HG02642 (cell line): Measurements from ENCODE around the gene NLK.

Experiments used
- ATAC-seq: cut with Tn5 transposase; IDR thresholded peaks from one replicate; pipeline ENCODE4 v1.9.1; 2021; ENCODE audit warnings: mild to moderate bottlenecking; ENCODE audit not compliant: unreplicated experiment, poor library complexity

Gene NLK

DNA sequence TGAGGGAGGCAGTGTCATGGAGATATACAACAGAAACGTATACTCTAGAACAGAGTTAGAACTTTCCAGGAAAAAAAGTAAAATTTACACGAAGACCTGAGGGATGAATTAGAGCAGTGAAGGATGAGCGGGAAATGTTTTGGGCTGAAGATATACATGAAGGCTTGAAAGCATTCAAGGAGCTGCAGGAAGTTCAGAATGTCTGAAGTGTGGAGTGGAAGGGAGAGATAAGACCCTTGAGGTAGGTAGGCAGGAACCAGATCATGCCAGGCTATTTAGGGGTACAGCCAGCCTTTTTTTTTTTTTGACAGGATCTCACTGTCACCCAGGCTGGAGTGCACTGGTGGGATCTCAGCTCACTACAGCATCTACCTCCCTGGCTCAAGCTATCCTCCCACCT is 3.2 kb upstream of the NLK start:
- no peak for ATAC-seq

DNA sequence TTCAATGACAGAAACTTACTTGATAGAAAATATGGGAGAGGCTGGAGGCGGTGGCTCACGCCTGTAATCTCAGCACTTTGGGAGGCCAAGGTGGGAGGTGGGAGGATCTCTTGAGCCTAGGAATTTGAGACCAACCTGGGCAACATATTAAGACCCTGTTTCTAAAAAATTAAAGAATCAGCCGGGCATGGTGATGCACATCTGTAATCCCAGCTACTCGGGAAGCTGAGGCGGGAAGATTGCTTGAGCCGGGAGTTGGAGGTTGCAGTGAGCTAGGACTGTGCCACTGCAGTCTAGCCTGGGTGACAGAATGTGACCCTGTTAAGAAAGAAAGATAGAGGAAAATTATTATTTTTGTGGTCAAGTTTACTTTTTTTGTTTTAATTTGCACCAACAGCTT is 2.1 kb upstream of the NLK start:
- ATAC-seq: no peak

DNA sequence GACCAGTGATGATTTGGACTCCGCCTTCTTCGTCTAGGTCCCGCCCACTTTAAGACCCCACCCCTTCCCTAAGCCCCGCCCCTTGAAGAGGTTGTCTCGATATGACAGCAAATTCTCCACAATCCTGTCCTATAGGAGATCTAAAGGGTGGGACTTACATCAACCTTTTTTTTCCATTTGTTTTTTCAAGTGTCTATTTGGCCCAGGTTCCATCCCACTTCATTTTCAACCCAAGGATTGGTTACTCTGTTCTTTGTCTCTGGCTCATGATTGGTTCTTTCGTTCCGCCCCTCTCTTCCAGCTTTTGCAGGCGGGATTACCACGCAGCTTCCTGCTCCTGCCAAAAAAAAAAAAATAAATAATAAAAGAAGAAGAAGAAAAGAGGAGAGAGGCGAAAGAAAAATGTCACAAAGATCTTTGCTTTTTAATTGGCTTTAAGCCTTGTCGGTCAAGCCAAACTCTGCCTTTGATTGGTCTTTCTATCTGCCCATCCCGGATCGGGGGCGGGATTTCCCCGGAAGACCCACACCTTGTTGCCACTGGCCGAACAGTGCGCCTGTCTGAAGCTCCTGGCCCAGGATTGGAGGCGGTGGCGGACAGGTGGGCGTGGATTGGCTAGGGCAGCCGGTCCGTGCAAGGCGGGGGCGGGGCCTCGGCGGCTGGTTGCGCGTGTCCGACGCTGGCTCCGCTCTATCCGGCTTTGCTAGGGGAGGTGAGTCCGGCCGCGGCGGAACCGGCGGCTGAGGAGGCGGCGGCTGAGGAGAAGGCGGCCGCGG is 1.2 kb upstream of the NLK start:
- ATAC-seq: peak; percentile 94

DNA sequence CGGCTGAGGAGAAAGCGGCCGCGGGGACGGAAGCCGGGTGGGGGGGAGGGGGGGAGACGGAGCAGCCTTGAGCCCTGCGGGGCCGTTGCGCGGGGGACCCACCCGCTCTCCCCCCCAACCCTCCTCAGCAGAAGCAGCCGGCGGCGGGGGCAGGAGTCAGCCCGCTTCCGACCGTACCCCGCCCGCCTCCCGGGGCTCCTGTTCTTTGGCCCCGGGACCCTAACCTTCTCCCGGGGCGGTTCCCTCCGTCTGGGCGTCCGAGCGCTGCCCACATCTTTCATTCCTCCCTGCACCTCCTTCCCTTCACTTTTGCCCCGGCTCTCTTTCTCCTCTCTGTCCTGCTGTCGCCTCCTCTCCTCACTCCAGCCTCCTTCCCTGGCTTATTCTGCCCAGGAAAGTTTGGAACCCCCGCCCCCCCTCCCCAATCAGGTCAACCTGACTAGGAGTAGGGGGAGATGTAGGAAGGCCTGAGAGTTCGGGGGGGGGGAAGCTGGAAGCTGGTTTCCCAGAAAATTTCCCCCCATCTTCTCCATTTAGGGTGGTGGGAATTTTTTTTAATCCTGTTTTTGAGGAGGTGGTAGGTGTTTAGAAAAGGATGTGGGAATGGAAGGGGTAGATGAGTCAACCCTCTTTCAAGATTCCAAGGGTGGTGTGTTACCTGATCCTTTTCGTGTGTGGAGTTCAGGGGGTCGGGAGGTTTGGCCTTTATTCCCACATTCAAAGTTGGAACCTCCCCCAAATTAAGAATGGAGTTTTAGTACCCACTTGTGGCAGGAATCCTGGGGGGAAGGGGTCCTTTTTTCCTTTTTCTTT is 427 bp upstream of the NLK start:
- peak; percentile 20 for ATAC-seq

DNA sequence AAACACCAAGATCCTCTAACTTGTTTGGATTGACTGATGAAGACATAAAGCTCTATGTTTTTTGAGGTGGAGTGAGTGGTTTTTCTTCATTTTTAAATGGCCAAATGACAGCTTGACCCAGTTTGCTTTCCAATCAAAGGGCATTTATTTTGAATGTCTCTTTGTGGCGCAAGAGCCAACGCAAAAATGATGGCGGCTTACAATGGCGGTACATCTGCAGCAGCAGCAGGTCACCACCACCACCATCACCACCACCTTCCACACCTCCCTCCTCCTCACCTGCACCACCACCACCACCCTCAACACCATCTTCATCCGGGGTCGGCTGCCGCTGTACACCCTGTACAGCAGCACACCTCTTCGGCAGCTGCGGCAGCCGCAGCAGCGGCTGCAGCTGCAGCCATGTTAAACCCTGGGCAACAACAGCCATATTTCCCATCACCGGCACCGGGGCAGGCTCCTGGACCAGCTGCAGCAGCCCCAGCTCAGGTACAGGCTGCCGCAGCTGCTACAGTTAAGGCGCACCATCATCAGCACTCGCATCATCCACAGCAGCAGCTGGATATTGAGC is 329 bp downstream of the NLK start:
- no peak for ATAC-seq

DNA sequence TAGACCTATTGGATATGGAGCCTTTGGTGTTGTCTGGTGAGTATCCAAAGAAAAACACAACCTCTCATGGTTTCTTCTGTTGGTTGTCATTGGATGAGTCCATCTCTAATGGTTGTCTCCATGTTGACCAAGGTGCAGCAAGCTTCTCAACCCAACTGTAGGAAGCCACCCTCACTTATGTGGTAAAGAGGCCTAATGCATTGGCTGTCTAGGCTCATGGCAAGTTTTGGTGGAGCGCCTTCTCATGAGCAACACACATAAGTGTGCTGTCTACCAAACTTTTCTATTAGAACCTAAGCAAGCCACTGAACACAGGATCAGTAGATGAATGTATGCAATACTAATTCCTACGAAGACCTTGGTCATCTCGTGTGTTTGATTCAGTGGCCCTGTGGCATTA is 819 bp downstream of the NLK start:
- no peak for ATAC-seq

DNA sequence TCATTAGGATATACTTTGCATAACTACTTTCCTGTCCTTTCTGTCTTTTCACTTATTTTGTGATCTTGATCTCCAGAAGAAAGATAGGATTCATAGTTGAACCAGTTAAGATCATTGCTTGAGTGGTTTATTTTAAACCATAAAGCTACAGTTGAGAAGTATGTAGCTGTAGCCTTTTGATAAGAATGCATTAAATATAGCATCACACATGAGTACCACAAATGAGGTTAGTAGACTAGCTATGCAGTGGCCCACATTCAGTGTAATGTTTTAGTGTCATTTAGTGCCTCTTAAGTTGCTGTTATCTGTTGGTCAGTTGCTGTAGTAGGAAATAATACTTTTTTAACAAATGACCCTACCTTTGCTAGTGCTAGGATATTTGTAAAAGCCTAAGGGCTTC is 1.3 kb downstream of the NLK start:
- ATAC-seq: no peak

DNA sequence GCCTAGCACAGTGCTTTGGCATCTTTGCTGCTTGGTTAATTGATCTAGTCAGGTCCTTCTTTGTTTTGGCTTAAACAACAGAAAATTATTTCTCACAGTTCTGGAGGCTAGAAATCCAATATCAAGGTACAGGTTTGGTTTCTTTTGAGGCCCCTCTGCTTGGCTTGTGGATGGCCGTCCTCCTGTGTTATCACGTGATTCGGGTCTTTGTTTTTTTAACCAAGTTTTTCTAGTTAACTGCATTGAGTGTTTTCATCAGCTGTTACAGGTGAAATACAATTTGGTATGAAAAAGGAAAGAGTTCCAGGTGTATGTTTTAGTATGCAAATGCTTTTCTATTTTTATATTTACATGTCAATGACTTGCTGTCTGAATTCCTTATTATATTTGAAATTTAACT is 2.8 kb downstream of the NLK start:
- ATAC-seq: no peak

DNA sequence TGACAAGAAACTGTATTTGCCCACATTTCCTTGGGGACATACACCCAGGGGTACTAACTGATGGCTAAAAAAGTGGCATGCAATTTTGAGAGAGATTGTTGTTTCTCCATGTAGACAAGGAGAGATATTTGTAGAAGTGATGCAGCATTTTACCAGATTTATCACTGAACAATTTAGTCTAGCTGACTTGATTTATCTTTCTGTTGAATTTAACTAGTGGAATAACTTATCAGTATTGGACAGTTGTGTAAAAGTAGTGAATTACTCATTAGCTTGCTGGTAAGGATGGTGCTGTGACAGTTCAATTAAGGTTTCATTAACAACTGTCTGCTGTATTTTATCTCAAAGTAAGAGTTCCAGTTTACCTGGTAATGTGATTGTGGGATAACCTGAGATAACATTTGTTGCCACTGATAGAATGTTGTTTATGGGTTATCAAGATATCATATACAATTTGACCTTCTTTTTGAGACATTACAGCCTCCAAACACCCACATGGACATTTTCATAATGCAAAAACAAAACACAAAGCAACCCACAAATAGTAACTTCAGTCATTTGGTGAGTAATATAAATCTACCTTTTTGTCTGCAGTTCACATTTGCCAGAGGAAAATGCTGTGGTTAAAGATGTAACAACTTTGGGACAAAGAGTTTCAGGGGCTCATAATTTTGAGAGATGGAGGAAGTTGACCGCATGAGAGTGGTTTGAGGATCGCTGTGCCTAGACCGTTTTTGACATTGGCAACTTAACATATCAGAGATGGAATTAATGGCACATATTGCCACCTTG is 3.8 kb downstream of the NLK start:
- ATAC-seq: no peak

DNA sequence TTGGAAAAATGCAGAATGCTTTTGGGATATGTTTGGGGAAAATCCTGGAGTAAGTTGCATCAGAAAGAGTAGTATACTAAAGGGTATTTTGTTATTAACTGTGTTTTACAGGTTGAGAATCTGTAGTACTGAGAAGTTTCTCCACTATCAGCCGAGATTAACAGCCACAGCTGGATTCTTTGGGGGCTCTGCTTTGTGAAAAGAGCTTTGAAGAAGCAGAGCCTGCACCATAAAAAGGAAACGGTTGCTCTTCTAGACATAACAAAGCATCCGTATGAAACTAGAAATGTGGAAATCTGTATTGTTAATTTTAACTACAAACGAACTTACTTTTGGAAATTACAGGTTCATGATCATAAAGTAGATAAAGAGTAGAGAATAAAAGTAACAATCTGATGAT is 5.3 kb downstream of the NLK start:
- ATAC-seq: no peak

DNA sequence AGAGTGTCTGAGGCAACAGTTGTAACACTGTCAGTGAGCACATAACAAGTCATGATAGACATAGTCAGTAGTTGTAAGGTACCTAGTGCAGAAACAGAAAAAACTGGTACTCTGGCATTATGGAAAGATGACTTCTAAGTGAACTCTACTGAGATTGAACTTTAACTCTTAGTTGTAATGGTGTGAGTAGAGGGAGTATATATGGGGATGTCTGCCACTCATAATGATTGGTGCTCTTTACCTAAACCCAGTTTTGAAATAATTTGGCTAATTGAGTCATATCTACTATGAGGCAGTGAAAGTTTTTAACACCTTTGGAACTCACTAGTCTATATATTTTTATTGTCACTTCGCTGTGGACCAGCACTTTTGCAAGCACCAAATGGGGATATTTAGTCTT is 6.6 kb downstream of the NLK start:
- no peak for ATAC-seq

DNA sequence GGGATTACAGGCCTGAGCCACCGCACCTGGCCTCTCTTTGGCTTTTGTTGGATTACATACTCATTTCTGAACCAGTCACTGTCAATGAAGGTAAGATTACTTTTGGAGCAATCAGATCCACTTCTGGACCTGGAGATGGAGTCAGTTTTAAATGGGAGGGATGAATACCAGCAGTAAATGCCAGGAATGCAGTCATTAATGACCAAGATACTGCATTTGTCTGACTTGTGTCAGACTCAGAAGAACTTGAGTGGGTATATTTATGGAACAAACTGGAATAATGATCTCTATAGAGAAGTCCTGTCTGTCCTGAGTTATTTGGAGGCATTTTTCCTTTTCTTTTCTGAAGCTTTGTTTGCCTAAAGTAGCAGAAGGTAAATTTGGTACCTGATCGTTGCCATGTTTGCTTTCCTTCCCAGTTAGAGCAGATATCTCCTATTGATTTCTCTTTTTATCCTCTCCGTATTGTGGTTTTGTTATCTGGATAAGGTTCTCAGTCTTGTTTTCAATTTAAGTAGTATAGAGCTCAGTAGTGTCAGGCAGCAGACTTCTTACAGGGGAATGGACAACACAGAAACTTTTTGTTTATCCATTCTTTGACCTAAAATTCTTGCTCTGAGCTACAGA is 10.7 kb downstream of the NLK start:
- no peak for ATAC-seq

DNA sequence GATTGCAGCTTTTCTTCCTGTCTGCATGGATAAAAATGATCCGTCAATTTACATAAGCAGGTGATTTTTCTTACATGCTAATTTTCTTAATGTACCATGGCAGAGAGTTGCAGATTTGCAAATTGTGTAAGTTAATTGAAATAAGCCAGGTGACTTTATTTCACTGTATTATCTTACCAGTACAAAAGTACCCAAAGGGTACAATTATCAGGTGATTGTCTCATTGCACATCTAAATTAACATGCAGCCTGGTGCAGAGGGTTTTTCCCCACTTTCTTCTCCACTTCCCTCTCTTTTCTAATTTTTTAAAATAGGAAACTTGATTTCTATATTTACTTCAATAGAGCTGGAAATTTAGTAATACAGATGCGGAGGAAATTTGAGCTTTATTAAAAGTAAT is 11.2 kb downstream of the NLK start:
- no peak for ATAC-seq

DNA sequence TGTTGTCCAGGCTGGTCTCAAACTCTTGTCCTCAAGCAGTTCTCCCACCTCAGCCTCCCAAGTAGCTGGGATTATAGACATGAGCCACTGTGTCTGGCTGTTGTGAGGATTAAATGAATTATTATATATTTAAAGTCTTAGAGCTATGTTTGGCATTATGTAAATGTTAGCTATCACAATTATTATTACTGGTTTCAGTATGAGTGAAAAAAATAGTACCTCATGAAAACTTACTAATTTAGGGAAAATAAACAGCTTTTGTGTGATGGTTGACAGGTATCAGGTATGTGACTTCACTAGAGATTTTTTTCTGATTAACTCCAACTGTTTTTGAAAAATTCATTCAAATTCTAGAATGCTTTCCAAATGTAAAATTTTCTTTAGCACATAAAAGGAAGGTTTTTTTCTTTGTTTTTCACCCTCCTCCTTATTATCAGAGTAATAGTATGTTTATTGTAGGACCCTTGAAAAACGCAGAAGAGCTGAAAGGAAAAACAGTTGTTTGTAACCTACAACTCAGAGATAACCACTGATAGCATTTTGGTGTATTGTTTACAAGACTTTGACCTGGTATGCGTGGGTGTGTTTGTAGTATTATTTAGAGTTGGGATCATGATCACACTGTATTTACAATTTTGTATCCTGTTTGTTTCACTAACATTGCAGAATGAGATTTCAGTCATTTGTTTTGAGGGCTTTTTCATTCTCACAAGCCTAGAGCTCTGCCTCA is 13.2 kb downstream of the NLK start:
- ATAC-seq: no peak

DNA sequence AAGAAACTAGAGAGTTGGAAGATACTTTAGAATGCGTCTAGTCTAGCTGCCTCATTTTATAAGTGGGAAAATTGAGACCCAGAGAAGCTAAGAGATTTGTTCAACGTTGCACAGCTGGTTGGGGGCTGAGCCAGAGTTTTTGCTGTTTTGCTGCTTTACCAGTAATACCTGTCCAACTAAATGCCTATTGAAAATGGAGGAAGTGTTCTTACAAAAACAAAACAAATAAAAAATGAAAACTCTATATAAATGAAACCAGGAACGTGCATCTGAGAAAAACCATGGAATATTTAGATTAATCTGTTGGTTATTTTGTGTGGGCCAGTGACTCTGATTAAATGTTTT is 13.8 kb downstream of the NLK start:
- no peak for ATAC-seq

DNA sequence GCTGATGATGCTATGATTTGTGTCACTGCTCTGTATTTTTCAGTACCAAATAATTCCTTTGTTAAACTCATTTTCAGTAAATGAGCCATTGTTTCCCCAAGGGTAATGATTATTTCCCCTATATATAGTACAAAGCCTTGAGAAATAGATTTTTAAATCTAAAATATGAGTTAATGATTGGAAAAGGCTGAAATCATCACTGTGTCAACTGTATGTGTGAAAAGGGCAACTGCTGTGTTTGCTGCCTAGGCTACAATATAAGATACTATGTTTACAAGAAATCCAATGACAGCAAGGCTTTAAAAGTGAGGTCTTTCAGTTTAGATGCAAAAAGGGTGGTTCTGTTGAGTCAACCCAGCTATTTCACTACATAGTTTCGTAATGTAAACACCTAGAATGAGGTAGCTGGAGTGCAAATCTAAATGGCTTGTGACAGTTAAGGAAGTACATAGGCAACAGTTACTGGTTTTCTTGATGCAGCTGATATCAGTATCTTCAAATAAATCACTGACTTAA is 15.3 kb downstream of the NLK start:
- peak; percentile 81 for ATAC-seq

DNA sequence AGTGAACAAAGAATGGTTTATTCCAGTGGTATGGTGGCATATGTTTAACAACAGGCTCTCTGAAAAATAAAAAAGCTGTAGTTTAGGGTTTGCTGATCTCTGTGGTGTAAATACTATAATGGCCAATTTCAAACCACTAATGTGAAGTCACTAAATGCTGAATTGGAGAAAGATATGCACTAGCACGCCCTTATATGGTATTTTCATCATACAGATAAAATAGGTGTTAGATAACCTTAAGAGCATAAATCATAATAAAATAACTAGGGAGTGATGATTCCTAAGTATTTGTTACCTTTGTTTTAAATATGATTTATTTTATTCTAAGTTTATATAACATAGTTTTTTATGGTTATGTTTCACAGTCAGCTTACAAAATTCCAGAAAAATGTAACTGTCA is 17.2 kb downstream of the NLK start:
- no peak for ATAC-seq

DNA sequence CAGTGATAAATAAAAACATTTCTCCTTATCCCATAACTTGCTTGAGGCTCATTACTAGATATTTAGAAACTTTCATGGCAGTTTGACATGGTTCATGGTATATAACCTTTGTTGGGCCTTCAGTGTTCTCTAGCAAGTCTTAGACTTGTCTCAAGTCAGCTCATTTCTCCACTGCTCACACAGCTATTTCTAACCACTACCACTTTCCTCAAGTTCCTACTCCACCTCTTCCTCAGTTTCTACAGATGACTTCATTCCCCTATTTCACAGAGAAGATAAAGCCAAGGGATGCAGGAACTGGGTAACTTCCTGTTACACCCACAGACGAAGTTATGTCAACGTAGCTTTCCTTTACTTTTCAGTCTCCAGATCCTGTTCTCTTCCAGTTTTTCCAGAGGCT is 23.2 kb downstream of the NLK start:
- ATAC-seq: no peak

DNA sequence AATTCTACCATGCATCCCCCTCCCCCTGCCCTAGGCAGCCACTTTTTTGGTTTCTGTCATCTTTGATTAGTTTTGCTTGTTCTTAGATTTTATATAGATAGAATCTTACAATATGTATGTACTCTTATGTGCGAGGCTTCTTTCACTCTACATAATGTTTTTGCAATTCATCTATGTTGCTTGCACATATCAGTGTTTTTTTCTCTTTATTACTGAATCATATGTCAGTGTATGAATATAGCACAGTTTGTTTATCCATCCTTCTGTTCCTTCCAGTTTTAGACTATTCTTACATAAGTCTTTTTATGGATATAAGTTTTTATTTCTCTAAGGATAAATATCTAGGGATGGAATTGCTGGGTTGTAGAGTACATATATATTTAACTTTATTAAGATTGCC is 26.6 kb downstream of the NLK start:
- ATAC-seq: no peak

DNA sequence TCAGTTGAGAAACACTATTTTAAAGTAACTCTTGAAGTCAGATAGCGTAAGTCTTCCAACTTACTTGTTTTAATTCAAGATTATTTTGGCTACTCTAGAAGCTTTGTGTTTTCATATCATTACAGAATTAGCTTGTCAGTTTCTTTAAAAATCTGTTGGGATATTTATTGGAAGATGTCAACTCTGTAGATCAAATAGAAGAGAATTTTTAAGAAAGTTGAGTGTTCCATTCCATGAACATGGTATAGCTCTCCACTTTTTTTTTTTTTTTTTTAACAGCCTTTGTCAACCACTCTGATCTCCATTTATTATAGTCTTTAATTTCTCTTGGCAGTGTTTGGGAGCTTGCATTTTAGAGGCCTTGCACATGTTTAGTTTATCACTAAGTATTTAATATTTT is 28.7 kb downstream of the NLK start:
- ATAC-seq: no peak
